H1 (cell line): Measurements from ENCODE around the gene ATP6V1G1. TPM values are rescaled to one million over a fixed set of nuclear protein-coding genes. Genes with fewer than 3 reads are reported as not detected.

ENCODE experiments used
- NANOG ChIP-seq: IDR thresholded peaks from 2 replicates; pipeline ENCODE4 v1.6.1; 2011; ENCODE audit warnings: low read length, low read depth, mild to moderate bottlenecking, inconsistent platforms; ENCODE audit not compliant: insufficient read depth, poor library complexity, severe bottlenecking
- polyA plus RNA-seq, 7 experiments: library from polyadenylated mRNA; depleted of rRNA in 3 of 7; stranded (reverse) in 5 of 7; unstranded in 2 of 7; fragments of >200 nt in 5 of 7; fragments of 200-250 nt in 2 of 7; gene quantifications; 1 replicate in 5 of 7; 2 replicates in 1 of 7; 4 replicates in 1 of 7; pipeline versions ENCODE4 v1.2.1 to v1.2.3, GENCODE V29; 2011 to 2013; ENCODE audit warnings: missing spikeins in 2 of 7, mixed read lengths in 2 of 7
- total RNA-seq: library from RNA; stranded (reverse); fragmentation: NEBNext Ultra II Directional; extraction: Animal tissue kit (Norgen Biotek cat#: 25700); gene quantifications from 2 replicates; pipeline ENCODE4 v1.2.1, GENCODE V29; 2021

ATP6V1G1 gene
- total and polyA plus RNA-seq, 2 of the 8 experiments (the other 6 are each of a cell fraction or from before 2014, with no cell fraction given) = 112 to 124 TPM

- peak; percentile 3 for TF ChIP-seq NANOG
Observed at GRCh38 chr9:114587345-114588202, at the start of gene ATP6V1G1 (continued).
